HEK293 (cell line): ENCODE data around the gene DPYSL4.

Experiments used
- SETDB1 ChIP-seq: IDR thresholded peaks from one replicate; pipeline ENCODE4 v1.6.1; 2017; ENCODE audit warnings: mild to moderate bottlenecking, low read length, moderate library complexity, mixed read lengths; ENCODE audit not compliant: insufficient read length
- ZBTB1 ChIP-seq: fragments of 450-650 bp; formaldehyde crosslinking; IDR thresholded peaks from 2 replicates; pipeline ENCODE4 v1.5.1; 2016; ENCODE audit warnings: missing biosample characterization, missing genetic modification characterization
- ZBTB8A ChIP-seq: fragments of 450-650 bp; formaldehyde crosslinking; IDR thresholded peaks from 2 replicates; pipeline ENCODE4 v1.5.1; 2016; ENCODE audit warnings: missing biosample characterization, missing genetic modification characterization
- ZNF394 ChIP-seq: fragments of 450-650 bp; formaldehyde crosslinking; IDR thresholded peaks from 2 replicates; pipeline ENCODE4 v1.5.1; 2016; ENCODE audit warnings: missing biosample characterization, missing genetic modification characterization, mild to moderate bottlenecking, moderate library complexity, borderline replicate concordance
- ZNF473 ChIP-seq: fragments of 450-650 bp; formaldehyde crosslinking; IDR thresholded peaks from 2 replicates; pipeline ENCODE4 v1.5.1; 2017; ENCODE audit warnings: missing biosample characterization, missing genetic modification characterization
- ZNF560 ChIP-seq: fragments of 450-650 bp; formaldehyde crosslinking; IDR thresholded peaks from 2 replicates; pipeline ENCODE4 v1.5.1; 2017; ENCODE audit warnings: missing biosample characterization, missing genetic modification characterization, borderline replicate concordance
- ZNF639 ChIP-seq: fragments of 450-650 bp; formaldehyde crosslinking; IDR thresholded peaks from 2 replicates; pipeline ENCODE4 v1.5.1; 2016; ENCODE audit warnings: missing biosample characterization, missing genetic modification characterization
- ZSCAN30 ChIP-seq: fragments of 450-650 bp; IDR thresholded peaks from 2 replicates; pipeline ENCODE4 v1.5.1; 2018; ENCODE audit warnings: missing biosample characterization, mild to moderate bottlenecking, missing genetic modification characterization, moderate library complexity
- TF ChIP-seq, protein P1 (sequence below): fragments of 450-650 bp; formaldehyde crosslinking; IDR thresholded peaks from 2 replicates; pipeline ENCODE4 v1.5.1; 2016; ENCODE audit warnings: missing biosample characterization, missing genetic modification characterization
- TF ChIP-seq, protein P2 (sequence below): fragments of 450-650 bp; formaldehyde crosslinking; IDR thresholded peaks from 2 replicates; pipeline ENCODE4 v1.5.1; 2016; ENCODE audit warnings: missing biosample characterization, missing genetic modification characterization
- TF ChIP-seq, protein P3 (sequence below): fragments of 450-650 bp; formaldehyde crosslinking; IDR thresholded peaks from 2 replicates; pipeline ENCODE4 v1.5.1; 2016; ENCODE audit warnings: missing biosample characterization, missing genetic modification characterization, low read depth

DNA sequence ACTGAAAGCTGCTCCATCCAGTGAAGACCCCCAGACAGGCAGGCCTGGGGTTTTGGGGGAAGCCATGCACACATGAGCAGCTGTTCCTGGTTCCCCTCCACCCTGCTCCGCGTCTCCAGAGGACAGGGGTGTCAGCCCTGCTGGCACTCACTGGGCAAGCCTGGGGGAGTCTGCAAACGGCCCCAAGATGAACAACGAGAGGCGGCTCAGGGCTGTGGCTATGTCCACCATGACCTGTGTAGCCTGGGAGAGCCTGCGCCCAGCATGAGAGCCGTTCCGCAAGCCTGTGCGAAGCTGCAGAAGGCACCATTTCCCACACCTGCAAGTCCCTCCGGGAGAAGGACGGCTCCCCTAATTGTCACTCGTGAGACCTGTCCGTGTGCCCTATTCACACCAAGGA lies 59.5 kb downstream of the DPYSL4 start:
- TF ChIP-seq, protein P1, sequence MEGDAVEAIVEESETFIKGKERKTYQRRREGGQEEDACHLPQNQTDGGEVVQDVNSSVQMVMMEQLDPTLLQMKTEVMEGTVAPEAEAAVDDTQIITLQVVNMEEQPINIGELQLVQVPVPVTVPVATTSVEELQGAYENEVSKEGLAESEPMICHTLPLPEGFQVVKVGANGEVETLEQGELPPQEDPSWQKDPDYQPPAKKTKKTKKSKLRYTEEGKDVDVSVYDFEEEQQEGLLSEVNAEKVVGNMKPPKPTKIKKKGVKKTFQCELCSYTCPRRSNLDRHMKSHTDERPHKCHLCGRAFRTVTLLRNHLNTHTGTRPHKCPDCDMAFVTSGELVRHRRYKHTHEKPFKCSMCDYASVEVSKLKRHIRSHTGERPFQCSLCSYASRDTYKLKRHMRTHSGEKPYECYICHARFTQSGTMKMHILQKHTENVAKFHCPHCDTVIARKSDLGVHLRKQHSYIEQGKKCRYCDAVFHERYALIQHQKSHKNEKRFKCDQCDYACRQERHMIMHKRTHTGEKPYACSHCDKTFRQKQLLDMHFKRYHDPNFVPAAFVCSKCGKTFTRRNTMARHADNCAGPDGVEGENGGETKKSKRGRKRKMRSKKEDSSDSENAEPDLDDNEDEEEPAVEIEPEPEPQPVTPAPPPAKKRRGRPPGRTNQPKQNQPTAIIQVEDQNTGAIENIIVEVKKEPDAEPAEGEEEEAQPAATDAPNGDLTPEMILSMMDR = no peak
- TF ChIP-seq ZNF394 = no peak
- TF ChIP-seq SETDB1 = no peak
- TF ChIP-seq ZNF560 (tag by site-specific recombination) = no peak
- TF ChIP-seq, protein P2, sequence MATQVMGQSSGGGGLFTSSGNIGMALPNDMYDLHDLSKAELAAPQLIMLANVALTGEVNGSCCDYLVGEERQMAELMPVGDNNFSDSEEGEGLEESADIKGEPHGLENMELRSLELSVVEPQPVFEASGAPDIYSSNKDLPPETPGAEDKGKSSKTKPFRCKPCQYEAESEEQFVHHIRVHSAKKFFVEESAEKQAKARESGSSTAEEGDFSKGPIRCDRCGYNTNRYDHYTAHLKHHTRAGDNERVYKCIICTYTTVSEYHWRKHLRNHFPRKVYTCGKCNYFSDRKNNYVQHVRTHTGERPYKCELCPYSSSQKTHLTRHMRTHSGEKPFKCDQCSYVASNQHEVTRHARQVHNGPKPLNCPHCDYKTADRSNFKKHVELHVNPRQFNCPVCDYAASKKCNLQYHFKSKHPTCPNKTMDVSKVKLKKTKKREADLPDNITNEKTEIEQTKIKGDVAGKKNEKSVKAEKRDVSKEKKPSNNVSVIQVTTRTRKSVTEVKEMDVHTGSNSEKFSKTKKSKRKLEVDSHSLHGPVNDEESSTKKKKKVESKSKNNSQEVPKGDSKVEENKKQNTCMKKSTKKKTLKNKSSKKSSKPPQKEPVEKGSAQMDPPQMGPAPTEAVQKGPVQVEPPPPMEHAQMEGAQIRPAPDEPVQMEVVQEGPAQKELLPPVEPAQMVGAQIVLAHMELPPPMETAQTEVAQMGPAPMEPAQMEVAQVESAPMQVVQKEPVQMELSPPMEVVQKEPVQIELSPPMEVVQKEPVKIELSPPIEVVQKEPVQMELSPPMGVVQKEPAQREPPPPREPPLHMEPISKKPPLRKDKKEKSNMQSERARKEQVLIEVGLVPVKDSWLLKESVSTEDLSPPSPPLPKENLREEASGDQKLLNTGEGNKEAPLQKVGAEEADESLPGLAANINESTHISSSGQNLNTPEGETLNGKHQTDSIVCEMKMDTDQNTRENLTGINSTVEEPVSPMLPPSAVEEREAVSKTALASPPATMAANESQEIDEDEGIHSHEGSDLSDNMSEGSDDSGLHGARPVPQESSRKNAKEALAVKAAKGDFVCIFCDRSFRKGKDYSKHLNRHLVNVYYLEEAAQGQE = no peak
- no peak for TF ChIP-seq ZNF639 (tag by site-specific recombination)
- no peak for TF ChIP-seq ZBTB1 (tag by site-specific recombination)
- TF ChIP-seq ZNF473 (tag by site-specific recombination) = no peak
- no peak for TF ChIP-seq ZSCAN30 (tag by site-specific recombination)
- TF ChIP-seq, protein P3, sequence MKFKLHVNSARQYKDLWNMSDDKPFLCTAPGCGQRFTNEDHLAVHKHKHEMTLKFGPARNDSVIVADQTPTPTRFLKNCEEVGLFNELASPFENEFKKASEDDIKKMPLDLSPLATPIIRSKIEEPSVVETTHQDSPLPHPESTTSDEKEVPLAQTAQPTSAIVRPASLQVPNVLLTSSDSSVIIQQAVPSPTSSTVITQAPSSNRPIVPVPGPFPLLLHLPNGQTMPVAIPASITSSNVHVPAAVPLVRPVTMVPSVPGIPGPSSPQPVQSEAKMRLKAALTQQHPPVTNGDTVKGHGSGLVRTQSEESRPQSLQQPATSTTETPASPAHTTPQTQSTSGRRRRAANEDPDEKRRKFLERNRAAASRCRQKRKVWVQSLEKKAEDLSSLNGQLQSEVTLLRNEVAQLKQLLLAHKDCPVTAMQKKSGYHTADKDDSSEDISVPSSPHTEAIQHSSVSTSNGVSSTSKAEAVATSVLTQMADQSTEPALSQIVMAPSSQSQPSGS (tag by site-specific recombination) = no peak
- TF ChIP-seq ZBTB8A = no peak
